ENCODE data around the gene TOMM40L.

GRCh38 chr1:161200992-161201835 is 24.6 kb upstream of the TOMM40L start:
- no peak for TF ChIP-seq POLR2A (IDR thresholded peaks at IDR 0.05; ENCODE audit: low read depth, low read length)
- no peak for TF ChIP-seq TAF1 (IDR thresholded peaks at IDR 0.05; ENCODE audit: low read depth, low read length)
- no peak for TF ChIP-seq POLR2AphosphoS5 (IDR thresholded peaks at IDR 0.05; ENCODE audit: low read depth, low read length)
